H9 (cell line): ENCODE measurements around the gene IQSEC2. TPM values are rescaled to one million over a fixed set of nuclear protein-coding genes. Genes with fewer than 3 reads are reported as not detected.

Experiments
- DNase-seq: peaks from one replicate; pipeline ENCODE4 v3.0.0-alpha.2; 2017
- H2AFZ ChIP-seq: one replicate; pipeline ENCODE4 v1.6.1; 2013; ENCODE audit warnings: mild to moderate bottlenecking, low read length, control low read depth, moderate library complexity
- H2AK5ac ChIP-seq: 2 replicates; pipeline ENCODE4 v1.6.1; 2013; ENCODE audit warnings: low read length, control low read depth, mixed read lengths; ENCODE audit not compliant: insufficient read length
- H2BK120ac ChIP-seq: one replicate; pipeline ENCODE4 v1.6.1; 2013; ENCODE audit warnings: low read depth, mild to moderate bottlenecking, low read length, control low read depth, inconsistent platforms; ENCODE audit not compliant: poor library complexity, severe bottlenecking
- H2BK12ac ChIP-seq: 2 replicates; pipeline ENCODE4 v1.6.1; 2013; ENCODE audit warnings: low read length, control low read depth, mixed read lengths, low read depth; ENCODE audit not compliant: insufficient read length
- H2BK15ac ChIP-seq: 2 replicates; pipeline ENCODE4 v1.6.1; 2013; ENCODE audit warnings: low read depth, low read length, control low read depth
- H2BK20ac ChIP-seq: one replicate; pipeline ENCODE4 v1.6.1; 2013; ENCODE audit warnings: low read depth, mild to moderate bottlenecking, low read length, control low read depth, inconsistent platforms; ENCODE audit not compliant: poor library complexity, severe bottlenecking
- H2BK5ac ChIP-seq: 2 replicates; pipeline ENCODE4 v1.6.1; 2013; ENCODE audit warnings: low read length, control low read depth, mixed read lengths; ENCODE audit not compliant: insufficient read length
- H3K14ac ChIP-seq: 2 replicates; pipeline ENCODE4 v1.6.1; 2013; ENCODE audit warnings: low read length, control low read depth; ENCODE audit not compliant: insufficient read depth
- H3K18ac ChIP-seq: 2 replicates; pipeline ENCODE4 v1.6.1; 2013; ENCODE audit warnings: low read depth, mild to moderate bottlenecking, mixed read lengths, low read length, control low read depth; ENCODE audit not compliant: insufficient read length
- H3K23ac ChIP-seq: 2 replicates; pipeline ENCODE4 v1.6.1; 2013; ENCODE audit warnings: low read length, control low read depth, mixed read lengths, low read depth; ENCODE audit not compliant: insufficient read length
- H3K23me2 ChIP-seq: 2 replicates; pipeline ENCODE4 v1.6.1; 2013; ENCODE audit warnings: low read depth, mild to moderate bottlenecking, mixed read lengths, low read length, control low read depth; ENCODE audit not compliant: insufficient read length, poor library complexity, severe bottlenecking
- H3K27ac ChIP-seq: 2 replicates; pipeline ENCODE4 v1.5.1; 2013; ENCODE audit warnings: low read length, control low read depth, mixed read lengths, low read depth; ENCODE audit not compliant: insufficient read length
- H3K27me3 ChIP-seq: 2 replicates; pipeline ENCODE4 v1.6.1; 2013; ENCODE audit warnings: low read length, control low read depth, inconsistent platforms; ENCODE audit not compliant: insufficient read depth
- H3K4ac ChIP-seq: 2 replicates; pipeline ENCODE4 v1.6.1; 2013; ENCODE audit warnings: low read depth, mild to moderate bottlenecking, control low read depth, inconsistent platforms, low read length, moderate library complexity
- H3K4me1 ChIP-seq: 2 replicates; pipeline ENCODE4 v1.6.1; 2013; ENCODE audit warnings: low read length, control low read depth, inconsistent platforms; ENCODE audit not compliant: insufficient read depth
- H3K4me2 ChIP-seq: 2 replicates; pipeline ENCODE4 v1.6.1; 2013; ENCODE audit warnings: low read length, control low read depth, mixed read lengths; ENCODE audit not compliant: insufficient read length, insufficient read depth
- H3K56ac ChIP-seq: 2 replicates; pipeline ENCODE4 v1.6.1; 2013; ENCODE audit warnings: low read depth, mild to moderate bottlenecking, mixed read lengths, low read length, control low read depth; ENCODE audit not compliant: insufficient read length
- H3K79me1 ChIP-seq: 2 replicates; pipeline ENCODE4 v1.6.1; 2013; ENCODE audit warnings: low read depth, mild to moderate bottlenecking, moderate library complexity, low read length, control low read depth, inconsistent platforms; ENCODE audit not compliant: insufficient read depth, poor library complexity, severe bottlenecking
- H3K79me2 ChIP-seq: 2 replicates; pipeline ENCODE4 v1.6.1; 2013; ENCODE audit warnings: low read length, control low read depth, inconsistent platforms; ENCODE audit not compliant: insufficient read depth
- H3K9ac ChIP-seq: 2 replicates; pipeline ENCODE4 v1.6.1; 2013; ENCODE audit warnings: low read length, control low read depth, mixed read lengths; ENCODE audit not compliant: insufficient read length; ENCODE audit errors: extremely low read depth
- H3K9me3 ChIP-seq: one replicate; pipeline ENCODE4 v1.6.1; 2013; ENCODE audit warnings: low read depth, low read length, inconsistent platforms; ENCODE audit not compliant: control insufficient read depth
- H3T11ph ChIP-seq: one replicate; pipeline ENCODE4 v1.6.1; 2013; ENCODE audit warnings: mild to moderate bottlenecking, low read length, control low read depth, inconsistent platforms
- H4K20me1 ChIP-seq: one replicate; pipeline ENCODE4 v1.6.1; 2013; ENCODE audit not compliant: control insufficient read depth, insufficient read length, insufficient read depth
- H4K5ac ChIP-seq: 2 replicates; pipeline ENCODE4 v1.6.1; 2013; ENCODE audit warnings: low read depth, mild to moderate bottlenecking, mixed read lengths, low read length, control low read depth; ENCODE audit not compliant: insufficient read length
- H4K8ac ChIP-seq: replicated peaks from 2 replicates; pipeline ENCODE4 v1.6.1; 2013; ENCODE audit warnings: low read length, control low read depth, mixed read lengths, low read depth; ENCODE audit not compliant: insufficient read length
- H4K91ac ChIP-seq: 2 replicates; pipeline ENCODE4 v1.6.1; 2013; ENCODE audit warnings: low read depth, mild to moderate bottlenecking, moderate library complexity, mixed read lengths, low read length, control low read depth; ENCODE audit not compliant: insufficient read length
- H3K27ac Mint-ChIP-seq, 3 experiments: 2 replicates in 2 of 3; 3 replicates in 1 of 3; pipeline ENCODE4 v1.8.0; 2020 to 2021; ENCODE audit warnings: mixed read lengths in 3 of 3, mild to moderate bottlenecking in 1 of 3, moderate library complexity in 1 of 3
- H3K27me3 Mint-ChIP-seq: 2 replicates; pipeline ENCODE4 v1.8.0; 2021; ENCODE audit warnings: low read depth, mild to moderate bottlenecking, moderate library complexity, mixed read lengths
- H3K36me3 Mint-ChIP-seq, 3 experiments: 2 replicates in 2 of 3; 3 replicates in 1 of 3; pipeline ENCODE4 v1.8.0; 2020 to 2021; ENCODE audit warnings: low read depth in 3 of 3, mixed read lengths in 3 of 3; ENCODE audit not compliant: insufficient read depth in 1 of 3
- H3K4me1 Mint-ChIP-seq, 2 experiments: 2 replicates each; pipeline ENCODE4 v1.8.0; 2020; ENCODE audit warnings: mixed read lengths in 2 of 2
- H3K4me3 Mint-ChIP-seq, 2 experiments: 2 replicates in 1 of 2; 3 replicates in 1 of 2; pipeline ENCODE4 v1.8.0; 2020 to 2021; ENCODE audit warnings: mild to moderate bottlenecking in 2 of 2, mixed read lengths in 2 of 2, moderate library complexity in 1 of 2
- H3K9me3 Mint-ChIP-seq, 2 experiments: 2 replicates in 1 of 2; 3 replicates in 1 of 2; pipeline ENCODE4 v1.8.0; 2020; ENCODE audit warnings: mild to moderate bottlenecking in 2 of 2, mixed read lengths in 2 of 2, moderate library complexity in 1 of 2
- WGBS: extraction: QIAGEN DNeasy Blood & Tissue Kit; methylation state at CpG from one replicate; pipeline ENCODE4 v1.1.7; 2013; ENCODE audit warnings: missing lambda C conversion rate, low lambda C conversion rate, mixed read lengths; ENCODE audit not compliant: insufficient read length; ENCODE audit errors: extremely low coverage; 5-methylcytosine and 5-hydroxymethylcytosine counted together
- total RNA-seq: library from RNA; stranded (reverse); gene quantifications from 2 replicates; pipeline ENCODE4 v1.2.1, GENCODE V29; 2021
- TF ChIP-seq, protein P1 (sequence below): fragments of 200-600 bp; sonication (generic); conservative IDR thresholded peaks from 3 replicates; pipeline ENCODE4 v1.8.0; 2021; ENCODE audit warnings: antibody characterized with exemption, mild to moderate bottlenecking

IQSEC2 gene
- total RNA-seq, 1 experiment from 2014 or later: 7.0 TPM

DNA sequence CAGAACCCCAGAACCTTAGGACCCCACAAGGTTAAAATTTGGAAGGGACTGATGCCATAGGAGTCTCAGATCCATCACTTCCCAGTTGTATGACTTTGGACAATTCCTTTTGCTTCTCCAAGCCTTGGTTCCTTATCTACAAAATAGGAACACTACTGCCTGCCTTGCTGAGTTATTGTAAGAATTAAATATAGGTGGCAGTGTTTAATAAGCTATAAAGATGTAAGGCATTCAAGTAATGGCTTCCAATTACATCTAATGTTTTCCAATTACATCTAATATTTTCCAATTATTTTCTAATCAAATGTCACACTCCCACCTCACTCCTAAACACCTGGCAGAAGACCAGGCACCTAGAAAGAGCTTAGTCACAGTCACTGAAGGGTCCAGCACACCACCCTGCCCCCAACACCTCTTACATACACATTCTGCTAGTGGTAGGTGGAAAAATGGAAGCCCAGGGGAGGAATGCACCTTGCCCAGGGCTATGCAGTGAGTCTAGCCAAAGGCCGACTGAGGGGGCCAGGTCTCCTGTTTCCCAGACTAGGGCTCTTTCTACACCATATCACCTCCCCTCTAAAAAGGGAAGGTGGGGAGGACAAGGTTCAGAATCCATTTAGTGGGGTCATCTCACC lies 31.9 kb downstream of the IQSEC2 start:
- Histone ChIP-seq H2AFZ (no peak overlapping the region), H3K27me3 (no peaks in the 10 kb centered on the region), H3T11ph (no peak overlapping the region), H3K79me1 (no peaks in the 10 kb centered on the region), H3K79me2 (no peaks in the 10 kb centered on the region), H3K4ac (no peak overlapping the region), H3K4me2 (no peak overlapping the region), H3K23me2 (no peaks in the 10 kb centered on the region), H4K20me1 (no peaks in the 10 kb centered on the region), H4K5ac (no peak overlapping the region), H2AK5ac (no peak overlapping the region), H3K4me1 (no peaks in the 10 kb centered on the region), H3K9ac (no peak overlapping the region), H4K91ac (no peak overlapping the region), H2BK20ac (no peak overlapping the region), H2BK120ac (no peak overlapping the region), H3K14ac (no peak overlapping the region), H3K23ac (no peak overlapping the region), H3K56ac (no peak overlapping the region), H2BK5ac (no peak overlapping the region), H4K8ac (no peak overlapping the region), H2BK15ac (no peak overlapping the region), H3K27ac (no peak overlapping the region), H2BK12ac (no peak overlapping the region), H3K9me3 (peaks cover 33% of the 10 kb centered on the region), H3K18ac (no peak overlapping the region)
- no CpG with 5 or more reads among the region's 1 CpG for WGBS
- DNase-seq: no peak
- Mint-ChIP-seq H3K27ac (no peak overlapping the region), H3K27me3 (no peaks in the 10 kb centered on the region), H3K36me3 (peaks cover 20 to 36% (median 20%) of the 10 kb centered on the region in 3 experiments), H3K4me3 (no peak overlapping the region), H3K9me3 (peaks cover 63 to 70% of the 10 kb centered on the region in 2 experiments), H3K4me1 (0 out of 4 replicates have a peak, but pooled peaks cover 0 to 5% of the 10 kb centered on the region in 2 experiments)
- TF ChIP-seq, protein P1, sequence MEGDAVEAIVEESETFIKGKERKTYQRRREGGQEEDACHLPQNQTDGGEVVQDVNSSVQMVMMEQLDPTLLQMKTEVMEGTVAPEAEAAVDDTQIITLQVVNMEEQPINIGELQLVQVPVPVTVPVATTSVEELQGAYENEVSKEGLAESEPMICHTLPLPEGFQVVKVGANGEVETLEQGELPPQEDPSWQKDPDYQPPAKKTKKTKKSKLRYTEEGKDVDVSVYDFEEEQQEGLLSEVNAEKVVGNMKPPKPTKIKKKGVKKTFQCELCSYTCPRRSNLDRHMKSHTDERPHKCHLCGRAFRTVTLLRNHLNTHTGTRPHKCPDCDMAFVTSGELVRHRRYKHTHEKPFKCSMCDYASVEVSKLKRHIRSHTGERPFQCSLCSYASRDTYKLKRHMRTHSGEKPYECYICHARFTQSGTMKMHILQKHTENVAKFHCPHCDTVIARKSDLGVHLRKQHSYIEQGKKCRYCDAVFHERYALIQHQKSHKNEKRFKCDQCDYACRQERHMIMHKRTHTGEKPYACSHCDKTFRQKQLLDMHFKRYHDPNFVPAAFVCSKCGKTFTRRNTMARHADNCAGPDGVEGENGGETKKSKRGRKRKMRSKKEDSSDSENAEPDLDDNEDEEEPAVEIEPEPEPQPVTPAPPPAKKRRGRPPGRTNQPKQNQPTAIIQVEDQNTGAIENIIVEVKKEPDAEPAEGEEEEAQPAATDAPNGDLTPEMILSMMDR: no peak
